Vagina (tissue), 2 donors: ENCODE data around the gene RAB23. TPM values are rescaled to one million over a fixed set of nuclear protein-coding genes. Genes with fewer than 3 reads are reported as not detected.
A peak's percentile ranks its signal among the peaks of the same experiment; 100 is the strongest.

Source experiments
- DNase-seq, 2 donors: peaks; one replicate each; pipeline ENCODE4 v3.0.0-alpha.2; 2017; ENCODE audit errors: extremely low spot score in 2 of 2
- H3K27ac ChIP-seq: fragments of 200-600 bp; sonication (generic); one replicate; pipeline ENCODE4 v1.5.1; 2019
- H3K27me3 ChIP-seq: fragments of 200-600 bp; sonication (generic); one replicate; pipeline ENCODE4 v1.5.1; 2019
- H3K36me3 ChIP-seq, 2 donors: fragments of 200-600 bp; sonication (generic); one replicate each; pipeline ENCODE4 v1.5.1; 2017 to 2019
- H3K4me1 ChIP-seq: fragments of 200-600 bp; sonication (generic); one replicate; pipeline ENCODE4 v1.5.1; 2019
- H3K4me3 ChIP-seq, 2 donors: fragments of 200-600 bp; sonication (generic); 1 replicate in 1 of 2; 2 replicates in 1 of 2; pipeline ENCODE4 v1.5.1; 2016 to 2019
- H3K9me3 ChIP-seq: fragments of 200-600 bp; sonication (generic); one replicate; pipeline ENCODE4 v1.5.1; 2019
- CTCF ChIP-seq, 3 experiments: fragments of 450-650 bp in 2 of 3; fragments of 200-600 bp in 1 of 3; sonication (generic) in 1 of 3; IDR thresholded peaks; one replicate each; pipeline ENCODE4 v1.5.1; 2017 to 2019; ENCODE audit warnings: antibody characterized with exemption in 3 of 3, mild to moderate bottlenecking in 2 of 3, moderate library complexity in 2 of 3
- POLR2A ChIP-seq, 2 donors: fragments of 450-650 bp; IDR thresholded peaks; one replicate each; pipeline ENCODE4 v1.6.1; 2017; ENCODE audit warnings: antibody characterized with exemption in 2 of 2, mild to moderate bottlenecking in 2 of 2, moderate library complexity in 2 of 2
- POLR2AphosphoS5 ChIP-seq, 2 donors: sonication (generic); formaldehyde crosslinking; IDR thresholded peaks; one replicate each; pipeline ENCODE4 v1.9.0; 2017; ENCODE audit warnings: antibody characterized with exemption in 2 of 2, mild to moderate bottlenecking in 2 of 2, low read depth in 1 of 2; ENCODE audit not compliant: insufficient read depth in 1 of 2
- intact Hi-C: fragments of 100-400 bp; cut with DNase I; formaldehyde crosslinking; loops from one replicate; pipeline ENCODE4 v1.15.1; 2023
- total RNA-seq: library from RNA; depleted of rRNA; stranded (reverse); fragments of >200 nt; gene quantifications from one replicate; pipeline ENCODE4 v1.2.3, GENCODE V29; 2016

The RAB23 gene
- total RNA-seq, 1 donor from 2014 or later: 31.4 TPM

DNA sequence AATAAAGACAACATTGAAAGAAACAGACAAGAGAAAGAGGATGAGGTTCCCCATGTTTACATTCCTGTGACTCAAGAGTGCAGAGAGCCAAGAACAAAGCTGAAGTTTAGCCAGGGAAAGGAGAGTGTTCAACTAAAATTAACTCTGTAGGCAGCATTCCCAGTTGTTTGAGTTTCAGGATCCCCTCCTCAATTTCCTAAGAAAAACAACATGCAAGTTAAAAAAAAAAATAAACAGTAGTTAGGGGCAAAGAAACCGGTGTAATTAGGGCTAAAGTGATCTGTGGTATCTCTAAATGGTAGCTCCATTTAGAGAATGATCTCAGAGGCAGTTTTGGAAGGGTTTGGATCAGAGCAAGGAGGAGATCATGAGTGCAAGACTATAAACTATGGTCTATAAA, 30.9 kb upstream of the RAB23 start:
- no peak for DNase-seq
- intact Hi-C loops: loop anchor here (10.0 kb wide), 1 partner anchor 78 kb away; the partner anchor contains the start of gene BAG2
- Histone ChIP-seq H3K36me3 (no peaks in the 10 kb centered on the region), H3K4me1 (peaks cover 28% of the 10 kb centered on the region), H3K27ac (peak overlapping the region; percentile 86), H3K9me3 (no peaks in the 10 kb centered on the region), H3K27me3 (no peaks in the 10 kb centered on the region), H3K4me3 (no peak overlapping the region)
- TF ChIP-seq POLR2AphosphoS5 (IDR thresholded peaks at IDR 0.05; ENCODE audit: insufficient read depth in 1 of 2, low read depth in 1 of 2) (peak; percentile 18 to 84), POLR2A (IDR thresholded peaks at IDR 0.05) (no peak)

- Histone ChIP-seq H3K36me3 (no peaks in the 10 kb centered on the region), H3K27ac (peak overlapping the region; percentile 86), H3K4me3 (no peak overlapping the region), H3K4me1 (peaks cover 22% of the 10 kb centered on the region), H3K27me3 (no peaks in the 10 kb centered on the region), H3K9me3 (no peaks in the 10 kb centered on the region)
- DNase-seq: no peak
- TF ChIP-seq POLR2A (IDR thresholded peaks at IDR 0.05) (no peak), POLR2AphosphoS5 (IDR thresholded peaks at IDR 0.05; ENCODE audit: insufficient read depth in 1 of 2, low read depth in 1 of 2) (no peak), CTCF (IDR thresholded peaks at IDR 0.05) (no peak)
- intact Hi-C loops: loop anchor here (10.0 kb wide), 1 partner anchor 77 kb away; the partner anchor contains the start of gene BAG2
Observed at GRCh38 chr6:57252137-57252536, 30.0 kb upstream of the RAB23 start.

GRCh38 chr6:57250348-57250747, 28.2 kb upstream of the RAB23 start:
- Histone ChIP-seq H3K27ac (no peak overlapping the region), H3K4me1 (peaks cover 22% of the 10 kb centered on the region), H3K9me3 (no peaks in the 10 kb centered on the region), H3K27me3 (no peaks in the 10 kb centered on the region), H3K36me3 (no peaks in the 10 kb centered on the region), H3K4me3 (no peak overlapping the region)
- no peak for DNase-seq
- TF ChIP-seq CTCF (IDR thresholded peaks at IDR 0.05) (no peak), POLR2A (IDR thresholded peaks at IDR 0.05) (no peak), POLR2AphosphoS5 (IDR thresholded peaks at IDR 0.05; ENCODE audit: insufficient read depth in 1 of 2, low read depth in 1 of 2) (no peak)
- intact Hi-C loops: loop anchor here (10.0 kb wide), 1 partner anchor 76 kb away; the partner anchor contains the start of gene BAG2

GRCh38 chr6:57248311-57248895, 26.3 kb upstream of the RAB23 start:
- H3K4me3 ChIP-seq: no peak overlapping the region
- intact Hi-C loops: no loop called here
- no peaks in the 10 kb centered on the region for H3K27me3 ChIP-seq
- no peaks in the 10 kb centered on the region for H3K36me3 ChIP-seq
- peaks cover 13% of the 10 kb centered on the region for H3K4me1 ChIP-seq
- H3K9me3 ChIP-seq: no peaks in the 10 kb centered on the region
- no peak overlapping the region for H3K27ac ChIP-seq
- no peak for DNase-seq
- TF ChIP-seq POLR2A (IDR thresholded peaks at IDR 0.05): no peak

- Histone ChIP-seq H3K27ac (no peak overlapping the region), H3K36me3 (no peaks in the 10 kb centered on the region), H3K27me3 (no peaks in the 10 kb centered on the region), H3K9me3 (no peaks in the 10 kb centered on the region), H3K4me1 (peaks cover 8% of the 10 kb centered on the region), H3K4me3 (no peak overlapping the region)
- no peak for DNase-seq
- intact Hi-C loops: no loop called here
- no peak for TF ChIP-seq POLR2A (IDR thresholded peaks at IDR 0.05)
- no peak for TF ChIP-seq CTCF (IDR thresholded peaks at IDR 0.05)
- TF ChIP-seq POLR2AphosphoS5 (IDR thresholded peaks at IDR 0.05; ENCODE audit: insufficient read depth in 1 of 2, low read depth in 1 of 2): no peak
Observed at GRCh38 chr6:57247603-57248002, 25.5 kb upstream of the RAB23 start.

DNA sequence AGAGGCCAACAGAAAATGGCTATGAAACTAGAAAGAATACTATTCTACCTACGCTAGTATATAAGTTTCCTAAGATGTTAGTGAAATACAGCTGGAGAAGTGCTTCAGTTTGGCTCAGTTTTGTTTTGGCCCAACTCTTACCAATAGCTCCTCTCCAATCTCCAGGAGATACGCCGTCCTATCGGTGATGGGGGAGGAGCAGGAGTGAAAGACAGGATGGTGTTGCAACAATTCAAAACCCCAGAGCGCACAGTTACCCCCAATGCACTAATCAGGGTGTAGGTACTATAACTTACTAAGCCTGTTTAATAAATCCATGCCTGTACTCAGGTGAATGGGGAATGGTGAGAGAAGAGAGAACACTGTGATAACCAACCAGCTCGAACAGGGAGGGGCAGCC, 24.2 kb upstream of the RAB23 start:
- TF ChIP-seq CTCF (IDR thresholded peaks at IDR 0.05): no peak
- no peak for TF ChIP-seq POLR2AphosphoS5 (IDR thresholded peaks at IDR 0.05; ENCODE audit: insufficient read depth in 1 of 2, low read depth in 1 of 2)
- no peak for TF ChIP-seq POLR2A (IDR thresholded peaks at IDR 0.05)
- intact Hi-C loops: no loop called here
- no peak overlapping the region for H3K4me3 ChIP-seq
- H3K27ac ChIP-seq: no peak overlapping the region
- DNase-seq: no peak
- H3K27me3 ChIP-seq: no peaks in the 10 kb centered on the region
- H3K4me1 ChIP-seq: no peaks in the 10 kb centered on the region
- no peaks in the 10 kb centered on the region for H3K36me3 ChIP-seq
- H3K9me3 ChIP-seq: no peaks in the 10 kb centered on the region
